Measurements from ENCODE around the gene EFEMP1.

EFEMP1 gene

DNA sequence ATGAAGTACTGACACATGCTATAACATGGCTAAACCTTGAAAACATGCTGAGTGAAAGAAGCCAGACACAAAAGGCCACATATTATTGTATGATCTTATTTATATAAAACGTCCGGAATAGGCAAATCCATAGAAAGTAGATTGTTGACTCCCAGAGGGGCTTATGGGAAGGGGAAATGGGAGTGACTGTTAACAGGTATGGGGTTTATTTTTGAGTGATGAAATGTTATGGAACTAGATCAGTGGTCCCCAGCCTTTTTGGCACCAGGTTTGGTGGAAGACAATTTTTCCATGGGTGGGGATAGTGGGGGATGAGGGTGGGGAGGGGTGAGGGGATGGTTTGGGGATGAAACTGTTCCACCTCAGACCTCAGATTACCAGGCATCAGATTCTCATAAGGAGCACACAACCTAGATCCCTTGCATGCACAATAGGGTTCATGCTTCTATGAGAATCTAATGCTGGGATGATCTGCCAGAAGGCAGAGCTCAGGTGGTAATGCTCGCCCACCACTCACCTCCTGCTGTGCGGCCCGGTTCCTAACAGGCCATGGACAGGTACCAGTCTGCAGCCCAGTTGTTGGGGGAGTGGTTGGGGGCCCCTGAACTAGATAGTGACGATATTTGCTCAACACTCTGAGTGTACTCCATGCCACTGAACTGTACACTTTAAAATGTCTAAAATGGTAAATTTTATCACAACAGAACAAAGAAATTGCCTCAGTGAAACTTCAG is 59.1 kb downstream of the EFEMP1 start:
- no peaks in the 10 kb centered on the region for H3K36me3 ChIP-seq (ENCODE audit: insufficient read depth, low read length)
- no peak overlapping the region for H3K4me3 ChIP-seq
- DNase-seq (ENCODE audit: low read depth, low spot score) = no peak
- no peak for TF ChIP-seq FOXP2 (optimal IDR thresholded peaks at IDR 0.05; ENCODE audit: control extremely low read depth, extremely low read length, insufficient read depth)
- no peak for TF ChIP-seq POLR2AphosphoS5 (IDR thresholded peaks at IDR 0.05; ENCODE audit: borderline replicate concordance, low read depth, low read length)
- TF ChIP-seq EZH2 (IDR thresholded peaks at IDR 0.05) = no peak
- H3K27ac ChIP-seq = no peak overlapping the region
- H3K9me3 ChIP-seq (ENCODE audit: low read depth, low read length) = no peaks in the 10 kb centered on the region
- no peak overlapping the region for H3K9ac ChIP-seq (ENCODE audit: insufficient read length)

DNA sequence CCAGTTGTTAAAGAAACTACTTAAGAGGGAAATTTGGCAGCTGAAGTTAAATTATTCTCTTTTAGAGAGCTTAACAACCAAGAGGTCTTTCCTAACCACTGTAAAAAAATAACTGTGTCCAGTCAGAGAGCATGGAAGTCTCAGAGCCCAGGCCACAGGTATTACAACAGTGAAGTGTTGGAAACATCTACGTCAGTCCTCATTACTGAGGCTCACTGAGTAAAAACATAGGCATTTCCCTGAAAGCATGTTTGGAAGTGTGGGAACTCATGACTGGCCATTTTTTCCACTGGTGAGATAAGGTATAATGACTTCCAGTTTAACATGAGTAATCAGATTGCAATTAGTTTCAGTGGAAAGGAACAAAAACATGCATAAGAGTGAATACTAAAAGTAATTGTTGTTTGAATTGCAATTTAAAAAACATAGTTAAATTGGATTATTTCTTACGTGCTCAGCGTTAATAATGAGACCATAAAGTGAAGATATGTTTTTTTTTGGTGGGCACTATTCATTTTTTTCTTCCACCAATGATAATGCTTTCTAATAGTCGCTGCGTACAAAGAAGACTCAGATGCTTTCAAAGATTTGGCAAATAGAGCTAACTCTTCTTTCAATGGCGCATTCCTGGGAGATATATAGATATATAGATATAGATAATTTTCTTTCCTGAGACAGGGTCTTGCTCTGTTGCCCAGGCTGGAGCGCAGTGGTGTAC is 60.8 kb downstream of the EFEMP1 start:
- Histone ChIP-seq H3K4me3 (no peak overlapping the region), H3K27ac (no peak overlapping the region), H3K9me3 (ENCODE audit: low read depth, low read length) (no peaks in the 10 kb centered on the region), H3K36me3 (ENCODE audit: insufficient read depth, low read length) (no peaks in the 10 kb centered on the region), H3K9ac (ENCODE audit: insufficient read length) (no peak overlapping the region)
- no peak for DNase-seq (ENCODE audit: low read depth, low spot score)
- TF ChIP-seq FOXP2 (optimal IDR thresholded peaks at IDR 0.05; ENCODE audit: control extremely low read depth, extremely low read length, insufficient read depth) = no peak
- no peak for TF ChIP-seq EZH2 (IDR thresholded peaks at IDR 0.05)

DNA sequence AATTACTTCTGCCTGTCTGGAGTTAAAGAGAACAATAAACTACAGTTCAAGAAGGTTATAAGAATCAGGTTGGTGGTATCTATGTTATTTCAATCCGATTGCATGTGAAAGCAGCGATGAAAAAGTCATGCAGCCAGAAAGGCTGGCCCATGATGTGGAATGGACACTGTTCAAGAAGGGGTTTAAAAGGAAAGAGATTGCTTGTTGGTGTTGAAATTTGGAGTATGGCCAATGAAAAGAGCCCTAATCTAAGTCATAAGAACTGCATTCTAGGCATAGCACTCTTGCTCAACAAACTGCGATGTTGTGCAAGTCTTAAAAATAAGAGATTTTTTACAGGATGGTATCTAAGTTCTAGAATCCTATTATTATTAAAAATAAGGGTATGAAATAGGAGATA is 61.3 kb downstream of the EFEMP1 start:
- TF ChIP-seq FOXP2 (optimal IDR thresholded peaks at IDR 0.05; ENCODE audit: control extremely low read depth, extremely low read length, insufficient read depth) = no peak
- no peak for TF ChIP-seq EZH2 (IDR thresholded peaks at IDR 0.05)
- no peak for TF ChIP-seq POLR2AphosphoS5 (IDR thresholded peaks at IDR 0.05; ENCODE audit: borderline replicate concordance, low read depth, low read length)
- H3K36me3 ChIP-seq (ENCODE audit: insufficient read depth, low read length) = no peaks in the 10 kb centered on the region
- no peak overlapping the region for H3K9ac ChIP-seq (ENCODE audit: insufficient read length)
- DNase-seq (ENCODE audit: low read depth, low spot score) = no peak
- H3K27ac ChIP-seq = no peak overlapping the region
- H3K4me3 ChIP-seq = no peak overlapping the region
- H3K9me3 ChIP-seq (ENCODE audit: low read depth, low read length) = no peaks in the 10 kb centered on the region

DNA sequence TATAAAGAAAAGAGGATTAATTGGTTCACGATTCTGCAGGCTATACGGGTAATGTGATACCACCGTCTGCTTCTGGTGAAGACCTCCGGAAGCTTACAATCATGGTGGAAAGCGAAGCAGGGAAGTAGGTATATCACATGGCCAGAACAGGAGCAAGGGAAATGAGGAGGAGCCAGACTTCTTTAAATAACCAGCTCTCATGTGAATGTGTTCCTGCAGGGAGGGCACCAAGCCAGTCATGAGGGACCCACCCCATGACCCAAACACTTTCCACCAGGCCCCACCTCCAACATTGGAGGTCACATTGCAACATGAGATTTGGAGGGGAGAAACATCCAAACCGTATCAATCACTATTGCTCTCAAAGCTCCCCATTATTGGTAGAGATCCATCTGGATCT is 61.8 kb downstream of the EFEMP1 start:
- no peak for TF ChIP-seq FOXP2 (optimal IDR thresholded peaks at IDR 0.05; ENCODE audit: control extremely low read depth, extremely low read length, insufficient read depth)
- TF ChIP-seq EZH2 (IDR thresholded peaks at IDR 0.05) = no peak
- TF ChIP-seq POLR2AphosphoS5 (IDR thresholded peaks at IDR 0.05; ENCODE audit: borderline replicate concordance, low read depth, low read length) = no peak
- no peak overlapping the region for H3K4me3 ChIP-seq
- no peak for DNase-seq (ENCODE audit: low read depth, low spot score)

DNA sequence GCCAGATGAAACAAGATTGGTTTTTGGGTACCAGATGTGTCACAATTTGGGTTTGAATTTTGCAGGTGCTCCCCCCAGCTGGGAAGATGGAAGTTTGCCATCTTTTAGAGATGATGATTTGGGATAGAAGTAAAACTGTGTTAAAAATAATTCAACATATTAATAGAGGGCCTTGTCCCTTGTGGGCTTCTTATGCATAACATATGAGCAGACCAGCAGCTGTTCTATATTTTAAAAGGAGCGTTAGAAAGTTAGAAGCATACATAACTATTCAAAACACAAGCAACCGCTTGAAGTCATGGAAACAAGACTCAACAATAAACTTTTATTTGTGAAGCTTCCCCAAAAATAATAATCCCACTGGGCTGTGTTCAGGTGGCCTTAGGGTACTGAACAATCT is 62.8 kb downstream of the EFEMP1 start:
- Histone ChIP-seq H3K9me3 (ENCODE audit: low read depth, low read length) (no peaks in the 10 kb centered on the region), H3K27ac (no peak overlapping the region), H3K9ac (ENCODE audit: insufficient read length) (no peak overlapping the region), H3K4me3 (no peak overlapping the region), H3K36me3 (ENCODE audit: insufficient read depth, low read length) (no peaks in the 10 kb centered on the region)
- DNase-seq (ENCODE audit: low read depth, low spot score) = no peak
- TF ChIP-seq POLR2AphosphoS5 (IDR thresholded peaks at IDR 0.05; ENCODE audit: borderline replicate concordance, low read depth, low read length) (no peak), EZH2 (IDR thresholded peaks at IDR 0.05) (no peak), FOXP2 (optimal IDR thresholded peaks at IDR 0.05; ENCODE audit: control extremely low read depth, extremely low read length, insufficient read depth) (no peak)

More for the DNA sequence above, 61.8 kb downstream of the EFEMP1 start:
- Histone ChIP-seq H3K27ac (no peak overlapping the region), H3K9me3 (ENCODE audit: low read depth, low read length) (no peaks in the 10 kb centered on the region), H3K9ac (ENCODE audit: insufficient read length) (no peak overlapping the region), H3K36me3 (ENCODE audit: insufficient read depth, low read length) (no peaks in the 10 kb centered on the region)

DNA sequence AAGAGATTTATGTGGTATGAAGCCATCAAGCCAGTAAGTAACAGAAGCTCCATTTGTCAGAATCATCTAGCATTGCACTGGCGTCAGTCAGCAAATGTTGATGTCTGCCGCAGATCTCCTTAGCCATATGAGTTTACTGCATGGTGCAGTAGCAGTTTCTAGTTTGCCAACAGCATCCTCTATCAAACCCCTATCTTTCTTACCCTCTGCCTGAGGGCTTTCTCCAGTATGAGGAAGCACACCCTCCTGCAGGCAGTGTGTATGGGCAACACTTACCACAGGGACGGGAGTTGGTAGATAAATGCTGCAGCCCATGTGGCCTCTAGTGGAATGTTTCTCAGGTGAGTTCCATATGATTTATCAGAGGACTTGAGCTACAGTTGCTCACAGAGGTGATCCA is 63.7 kb downstream of the EFEMP1 start:
- Histone ChIP-seq H3K27ac (no peak overlapping the region), H3K36me3 (ENCODE audit: insufficient read depth, low read length) (no peaks in the 10 kb centered on the region), H3K9ac (ENCODE audit: insufficient read length) (no peak overlapping the region), H3K9me3 (ENCODE audit: low read depth, low read length) (no peaks in the 10 kb centered on the region), H3K4me3 (no peak overlapping the region)
- DNase-seq (ENCODE audit: low read depth, low spot score) = no peak
- TF ChIP-seq FOXP2 (optimal IDR thresholded peaks at IDR 0.05; ENCODE audit: control extremely low read depth, extremely low read length, insufficient read depth) (no peak), POLR2AphosphoS5 (IDR thresholded peaks at IDR 0.05; ENCODE audit: borderline replicate concordance, low read depth, low read length) (no peak), EZH2 (IDR thresholded peaks at IDR 0.05) (no peak)

DNA sequence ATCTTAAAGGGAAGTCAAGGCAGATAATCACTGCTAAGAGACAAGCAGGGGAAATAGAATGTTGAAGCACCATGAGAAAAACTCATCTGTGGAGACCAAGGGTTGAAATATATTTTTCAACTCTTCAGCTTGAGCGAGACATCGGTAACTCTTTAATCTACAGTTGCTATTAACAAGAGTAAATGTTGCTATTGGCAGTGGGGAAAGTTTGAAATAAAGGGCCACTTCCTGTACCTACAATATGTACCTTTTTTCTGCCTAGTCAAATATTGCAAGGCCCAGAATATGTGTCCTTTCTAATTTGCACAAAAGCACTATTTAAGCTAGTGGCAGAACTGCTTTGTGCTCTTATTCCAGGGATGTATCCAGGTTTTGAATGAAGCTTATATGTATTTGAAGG is 65.8 kb downstream of the EFEMP1 start:
- Histone ChIP-seq H3K9ac (ENCODE audit: insufficient read length) (no peak overlapping the region), H3K36me3 (ENCODE audit: insufficient read depth, low read length) (no peaks in the 10 kb centered on the region), H3K27ac (no peak overlapping the region), H3K4me3 (no peak overlapping the region), H3K9me3 (ENCODE audit: low read depth, low read length) (no peaks in the 10 kb centered on the region)
- TF ChIP-seq FOXP2 (optimal IDR thresholded peaks at IDR 0.05; ENCODE audit: control extremely low read depth, extremely low read length, insufficient read depth) = no peak
- no peak for TF ChIP-seq EZH2 (IDR thresholded peaks at IDR 0.05)
- TF ChIP-seq POLR2AphosphoS5 (IDR thresholded peaks at IDR 0.05; ENCODE audit: borderline replicate concordance, low read depth, low read length) = no peak
- no peak for DNase-seq (ENCODE audit: low read depth, low spot score)

DNA sequence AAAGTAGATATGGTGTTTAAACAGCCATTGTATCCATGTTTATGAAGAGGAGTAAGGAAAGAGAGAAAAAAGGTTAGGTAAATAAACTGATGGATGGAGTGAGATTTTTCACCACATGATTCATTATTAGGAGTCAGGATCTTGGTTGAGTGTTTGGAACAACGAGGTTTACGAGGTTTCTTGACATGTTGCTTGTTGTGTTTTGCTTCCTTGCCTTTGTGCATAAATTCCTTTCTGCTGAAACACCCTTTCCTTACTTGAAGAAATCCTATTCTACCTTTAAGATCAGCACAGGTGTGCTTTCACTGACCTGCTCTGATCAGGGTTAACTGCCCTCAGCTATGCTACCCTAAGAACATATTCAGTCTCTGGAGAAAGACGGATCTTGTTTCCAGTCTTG is 66.6 kb downstream of the EFEMP1 start:
- no peaks in the 10 kb centered on the region for H3K36me3 ChIP-seq (ENCODE audit: insufficient read depth, low read length)
- no peak overlapping the region for H3K9ac ChIP-seq (ENCODE audit: insufficient read length)
- no peak overlapping the region for H3K4me3 ChIP-seq
- no peak overlapping the region for H3K27ac ChIP-seq
- no peak for DNase-seq (ENCODE audit: low read depth, low spot score)
- H3K9me3 ChIP-seq (ENCODE audit: low read depth, low read length) = no peaks in the 10 kb centered on the region
- TF ChIP-seq POLR2AphosphoS5 (IDR thresholded peaks at IDR 0.05; ENCODE audit: borderline replicate concordance, low read depth, low read length) (no peak), FOXP2 (optimal IDR thresholded peaks at IDR 0.05; ENCODE audit: control extremely low read depth, extremely low read length, insufficient read depth) (no peak), EZH2 (IDR thresholded peaks at IDR 0.05) (no peak)
